Right ventricle myocardium inferior (tissue), 1 donor: ENCODE results near the gene FRAS1. TPM values are rescaled to one million over a fixed set of nuclear protein-coding genes. Genes with fewer than 3 reads are reported as not detected.
"Not testable (repeated sequence)": the region's sequence is repeated elsewhere in the genome, so short reads cannot be mapped to it uniquely, and the experiment has no call there.

Source experiments
- ATAC-seq: fragments of 200-7000 bp; cut with Tn5 transposase; one replicate; pipeline ENCODE4 v1.9.1; 2020; ENCODE audit warnings: mild to moderate bottlenecking, moderate library complexity
- DNase-seq: peaks from one replicate; pipeline ENCODE4 v3.0.0; 2021; ENCODE audit errors: missing footprints
- intact Hi-C: fragments of 100-400 bp; cut with DNase I; formaldehyde crosslinking; loops from one replicate; pipeline ENCODE4 v1.11.0; 2022
- total RNA-seq: library from RNA; stranded (reverse); fragmentation: NEBNext Ultra II Directional; extraction: Animal tissue kit (Norgen Biotek cat#: 25700); gene quantifications from one replicate; pipeline ENCODE4 v1.2.1, GENCODE V29; 2021
- donor health status: DM: no; HTN: yes; CAD: no; lungs with severe emphysema.

Gene FRAS1
- total RNA-seq, 1 donor from 2014 or later = 2.2 TPM

DNA sequence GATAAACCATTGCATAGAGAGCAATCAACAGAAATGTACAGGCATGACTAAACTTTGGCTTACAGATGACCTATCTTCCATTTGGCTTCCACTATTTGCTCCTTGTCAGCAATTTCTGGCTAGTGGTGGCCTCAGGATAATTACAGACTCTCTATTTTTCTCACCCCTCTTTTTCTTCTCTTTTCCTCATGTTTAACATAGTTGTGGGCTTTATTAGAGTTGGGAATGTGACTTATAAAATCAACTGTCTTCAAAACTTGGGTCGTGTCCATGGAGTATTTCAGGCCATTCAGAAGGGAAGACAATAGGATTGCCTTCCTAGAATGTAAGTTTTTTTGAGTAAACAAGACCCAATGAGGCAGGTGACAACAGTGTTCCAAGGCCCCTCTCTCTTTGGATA, 236.2 kb downstream of the FRAS1 start:
- intact Hi-C loops = loop anchor here (10.0 kb wide), 1 partner anchor 239 kb away; the partner anchor contains the start of gene FRAS1
- DNase-seq (no peak), ATAC-seq (no peak)

DNA sequence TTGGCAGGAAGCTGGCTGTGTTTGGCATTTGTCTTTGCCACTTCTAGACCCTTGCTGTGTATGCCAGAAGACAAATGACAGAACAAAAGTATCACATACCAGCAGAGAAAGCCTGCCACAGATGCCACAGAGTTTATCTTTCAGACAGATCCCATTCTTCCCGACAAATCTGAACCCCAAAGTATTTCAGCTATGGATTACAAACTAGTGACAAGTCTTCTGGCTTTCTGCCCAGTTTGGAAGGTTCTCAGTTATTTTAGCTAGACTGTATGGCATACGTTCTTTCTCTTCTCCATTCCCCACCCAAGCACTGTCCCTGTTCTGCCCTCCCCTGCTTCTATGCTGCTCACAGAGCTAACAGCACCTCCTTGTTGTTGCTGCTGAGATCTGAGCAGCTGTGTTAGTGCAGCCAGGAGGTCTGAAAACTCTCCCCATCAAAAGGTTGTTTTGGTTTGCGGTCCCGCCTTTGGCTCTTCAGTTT, 236.7 kb downstream of the FRAS1 start:
- intact Hi-C loops = loop anchor here (10.0 kb wide), 1 partner anchor 239 kb away; the partner anchor contains the start of gene FRAS1
- no peak for ATAC-seq
- DNase-seq = no peak

GRCh38 chr4:78296261-78296660, 239.1 kb downstream of the FRAS1 start:
- intact Hi-C loops = loop anchor here (10.0 kb wide), 1 partner anchor 241 kb away; the partner anchor contains the start of gene FRAS1
- ATAC-seq (no peak), DNase-seq (no peak)

DNA sequence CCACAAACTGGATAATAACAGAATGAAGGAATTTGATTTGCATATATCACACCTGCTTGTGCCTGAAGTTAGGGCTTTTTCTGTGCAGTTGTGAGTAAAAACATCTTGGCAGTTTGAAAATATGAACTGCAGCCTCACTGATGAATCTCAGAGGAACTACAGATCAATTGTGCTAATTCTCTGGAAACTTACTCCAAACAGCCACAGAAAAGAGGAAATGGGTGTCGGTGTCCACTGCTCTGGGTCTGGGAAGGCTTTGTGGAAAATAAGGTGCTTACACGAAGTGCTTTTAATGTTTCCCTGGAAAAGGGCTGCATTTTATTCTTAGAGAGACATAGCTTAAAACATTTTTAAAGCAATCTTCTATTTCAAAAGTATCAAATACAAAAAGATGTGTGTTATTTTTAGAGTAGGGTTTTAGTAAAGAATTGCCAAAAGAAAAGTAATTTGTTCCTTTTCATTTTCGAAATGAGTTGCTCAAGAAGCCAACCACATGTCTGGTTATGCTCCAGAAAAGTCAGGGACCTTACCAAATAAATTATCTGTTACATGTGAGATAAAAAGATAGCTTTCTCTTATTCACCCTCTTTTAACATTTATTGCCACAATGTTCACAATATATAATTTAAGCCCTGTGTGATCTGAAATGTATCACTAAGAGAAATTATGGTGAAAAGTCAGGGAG, 240.1 kb downstream of the FRAS1 start:
- ATAC-seq (no peak), DNase-seq (no peak)
- intact Hi-C loops = loop anchor here (10.0 kb wide), 1 partner anchor 242 kb away; the partner anchor contains the start of gene FRAS1

- intact Hi-C loops = loop anchor here (10.0 kb wide), 1 partner anchor 244 kb away; the partner anchor contains the start of gene FRAS1
- ATAC-seq (no peak), DNase-seq (no peak)
Observed at GRCh38 chr4:78298618-78299017, 241.5 kb downstream of the FRAS1 start.

DNA sequence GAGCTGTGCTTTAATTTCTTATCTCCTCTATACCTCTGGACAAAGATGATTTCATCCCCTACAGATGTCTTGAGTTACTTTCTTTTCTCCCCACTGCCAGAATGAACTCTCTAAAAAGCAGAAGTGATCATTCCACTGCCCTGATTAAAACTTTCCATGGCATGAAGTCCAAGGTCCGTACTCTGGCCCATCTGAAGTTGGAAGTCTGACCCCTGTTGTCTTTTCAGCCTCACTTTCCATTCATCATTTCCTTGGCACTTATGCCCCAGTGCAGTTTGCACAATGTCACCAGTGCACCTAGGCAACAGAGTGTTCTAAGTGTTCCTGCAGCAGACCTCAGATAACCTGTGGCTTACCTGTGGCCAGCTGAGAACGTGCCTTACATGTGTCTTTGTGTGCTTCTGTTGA, 242.4 kb downstream of the FRAS1 start:
- intact Hi-C loops = loop anchor here (10.0 kb wide), 1 partner anchor 245 kb away; the partner anchor contains the start of gene FRAS1
- ATAC-seq (no peak), DNase-seq (no peak)

DNA sequence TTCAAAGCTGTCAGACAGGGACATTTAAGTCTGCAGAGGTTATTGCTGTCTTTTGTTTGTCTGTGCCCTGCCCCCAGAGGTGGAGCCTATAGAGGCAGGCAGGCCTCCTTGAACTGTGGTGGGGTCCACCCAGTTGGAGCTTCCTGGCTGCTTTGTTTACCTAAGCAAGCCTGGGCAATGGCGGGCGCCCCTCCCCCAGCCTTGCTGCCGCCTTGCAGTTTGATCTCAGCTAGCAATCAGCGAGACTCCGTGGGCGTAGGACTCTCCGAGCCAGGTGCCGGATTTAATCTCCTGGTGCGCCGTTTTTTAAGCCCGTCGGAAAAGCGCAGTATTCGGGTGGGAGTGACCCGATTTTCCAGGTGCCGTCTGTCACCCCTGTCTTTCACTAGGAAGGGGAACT, 250.1 kb downstream of the FRAS1 start:
- ATAC-seq, DNase-seq, intact Hi-C loops: not testable (repeated sequence)

DNA sequence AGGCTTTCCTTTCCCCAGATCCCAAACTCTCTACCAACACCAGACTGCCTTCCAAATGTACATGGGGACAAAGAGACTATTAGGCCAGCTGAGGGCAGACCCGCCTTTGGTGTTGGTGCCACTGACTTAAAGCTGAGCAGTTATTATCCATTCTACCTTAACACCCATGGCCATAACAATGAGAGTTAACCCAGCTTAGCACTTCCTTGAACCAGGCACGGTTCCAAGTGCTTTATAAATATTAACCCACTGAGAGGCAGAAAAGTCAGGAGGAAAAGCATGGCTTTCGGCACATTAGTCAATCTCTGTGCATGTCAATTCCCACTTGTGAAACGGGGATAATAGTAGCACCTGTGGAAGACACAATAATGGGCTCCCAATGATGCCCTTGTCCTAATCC, 251.4 kb downstream of the FRAS1 start:
- intact Hi-C loops = no loop called here

GRCh38 chr4:78309352-78309751, 252.2 kb downstream of the FRAS1 start:
- ATAC-seq = no peak
- DNase-seq = no peak
- intact Hi-C loops = no loop called here

More for the DNA sequence above, 251.4 kb downstream of the FRAS1 start:
- ATAC-seq = no peak
- DNase-seq = no peak

DNA sequence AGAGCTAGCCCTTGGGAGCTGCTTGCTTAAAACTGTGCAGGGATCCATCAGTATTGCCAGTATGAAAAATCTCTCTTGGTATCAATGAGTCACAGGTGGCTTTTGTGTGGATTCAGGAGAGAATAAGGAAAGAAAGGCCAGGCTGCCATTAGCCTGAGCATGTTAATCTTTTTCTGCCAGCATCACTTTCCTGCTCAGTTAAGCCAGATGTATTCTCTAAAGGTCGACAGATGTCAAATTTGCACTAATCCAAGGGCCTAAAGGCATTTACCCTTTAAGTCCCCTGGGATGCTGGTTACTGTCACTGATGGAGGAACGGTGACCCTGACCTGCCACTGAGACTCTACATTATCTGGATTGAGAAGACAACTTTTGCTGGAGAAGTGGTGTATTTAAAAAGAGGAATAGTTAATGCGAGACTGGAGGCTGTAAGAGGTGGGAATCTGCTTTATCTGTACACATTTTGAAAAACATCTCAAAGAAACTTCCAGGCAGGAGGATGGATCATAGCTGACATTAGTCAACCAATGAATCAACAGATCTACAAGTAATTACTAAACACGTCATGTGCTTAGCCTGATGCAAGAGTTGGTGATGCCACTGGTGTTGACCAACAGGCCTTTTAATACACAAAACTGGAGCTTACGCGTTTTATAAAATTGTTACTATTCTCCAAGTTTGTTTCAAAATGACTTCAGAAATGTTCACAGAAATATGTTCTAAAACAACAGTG, 253.1 kb downstream of the FRAS1 start:
- DNase-seq (no peak), ATAC-seq (no peak)
- intact Hi-C loops = no loop called here

DNA sequence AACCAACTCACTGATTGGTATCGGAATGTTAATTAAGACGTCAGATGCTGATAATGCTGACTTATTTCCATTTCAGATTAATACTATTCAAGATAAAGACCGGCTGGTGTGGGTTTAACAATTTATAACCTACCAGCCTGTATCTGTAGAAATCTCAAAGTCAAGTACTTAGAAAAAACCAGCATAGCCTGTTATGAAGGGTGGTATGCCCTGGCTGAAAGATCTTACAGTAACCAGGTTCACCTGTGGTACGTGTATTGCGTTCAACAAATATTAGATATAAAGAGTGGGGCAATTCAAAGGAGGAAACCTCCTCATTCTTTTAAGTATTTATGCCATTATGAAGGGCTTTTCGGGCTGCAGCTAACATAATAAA, 253.6 kb downstream of the FRAS1 start:
- intact Hi-C loops = no loop called here
- no peak for DNase-seq
- no peak for ATAC-seq

DNA sequence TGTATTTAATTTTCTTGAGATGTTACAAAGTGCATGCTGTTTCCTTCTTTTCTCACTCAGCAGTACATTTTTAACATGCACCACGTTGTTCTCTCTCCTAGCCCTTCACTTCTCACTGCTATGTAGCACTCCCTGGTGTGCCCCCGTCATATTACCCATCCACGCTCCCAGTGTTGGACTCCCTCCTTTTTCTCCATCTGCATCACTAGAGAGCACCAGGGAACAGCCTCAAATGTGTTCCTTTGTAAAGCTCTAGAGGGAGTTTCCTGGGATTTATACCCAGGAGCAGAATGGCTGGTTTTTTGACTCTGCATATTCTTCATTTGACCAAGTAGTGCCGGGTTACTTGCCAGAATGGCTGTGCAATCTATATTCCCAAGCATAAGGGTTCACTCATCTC, 254.2 kb downstream of the FRAS1 start:
- ATAC-seq = no peak
- no peak for DNase-seq
- intact Hi-C loops = no loop called here

GRCh38 chr4:78312989-78313753, 256.0 kb downstream of the FRAS1 start:
- intact Hi-C loops = no loop called here
- no peak for ATAC-seq
- DNase-seq = no peak

DNA sequence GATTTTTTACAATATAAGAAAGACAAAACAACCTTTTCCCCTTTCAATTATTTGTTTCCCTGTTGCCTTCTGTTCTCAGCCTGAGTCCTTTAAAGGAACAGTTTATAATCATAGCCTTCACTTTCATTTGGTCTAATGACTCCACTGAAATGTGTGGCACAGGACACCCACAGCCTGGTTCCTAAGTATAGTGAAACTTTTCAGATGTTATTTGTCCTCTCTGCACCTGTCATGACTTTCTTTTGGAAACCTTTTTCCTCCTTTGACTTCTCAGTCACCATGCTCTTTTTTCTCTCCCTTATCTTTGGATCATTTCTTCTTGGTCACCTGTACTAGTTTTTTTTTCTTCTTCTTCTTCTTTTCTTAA, 256.6 kb downstream of the FRAS1 start:
- no peak for ATAC-seq
- no peak for DNase-seq
- intact Hi-C loops = no loop called here

GRCh38 chr4:78318126-78318525, 261.0 kb downstream of the FRAS1 start:
- intact Hi-C loops = no loop called here
- ATAC-seq = no peak
- no peak for DNase-seq

DNA sequence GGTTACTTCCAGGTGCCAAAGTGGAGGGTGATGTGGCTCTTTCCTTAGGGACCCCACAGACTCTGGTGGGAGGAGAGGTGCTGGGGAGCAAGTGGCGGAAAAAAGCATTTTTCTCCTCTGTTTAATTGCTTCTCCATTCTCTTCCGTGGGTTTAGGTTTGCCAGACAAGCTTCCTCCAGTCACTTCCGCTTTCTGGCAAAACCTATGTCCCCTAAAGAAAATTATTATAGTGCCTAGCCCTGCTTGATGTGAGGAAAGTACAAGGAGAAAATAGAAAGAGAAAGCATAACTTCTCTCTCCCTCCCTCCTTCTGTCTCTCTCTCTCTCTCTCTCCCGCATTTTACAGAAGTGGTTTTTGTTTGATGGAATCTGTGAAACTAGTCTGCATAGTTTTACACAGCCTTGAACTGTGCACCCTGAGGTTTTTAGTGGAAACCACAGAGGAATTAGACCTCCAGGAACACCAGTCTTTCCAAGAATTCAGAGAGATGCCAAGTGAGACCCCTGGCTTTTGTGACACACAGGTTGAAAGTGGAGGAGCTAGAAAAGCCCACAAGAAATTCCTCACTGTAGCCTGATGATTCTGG, 263.3 kb downstream of the FRAS1 start:
- intact Hi-C loops = no loop called here
- ATAC-seq (no peak), DNase-seq (no peak)

GRCh38 chr4:78322032-78322431, 264.9 kb downstream of the FRAS1 start:
- ATAC-seq = no peak
- intact Hi-C loops = no loop called here

DNA sequence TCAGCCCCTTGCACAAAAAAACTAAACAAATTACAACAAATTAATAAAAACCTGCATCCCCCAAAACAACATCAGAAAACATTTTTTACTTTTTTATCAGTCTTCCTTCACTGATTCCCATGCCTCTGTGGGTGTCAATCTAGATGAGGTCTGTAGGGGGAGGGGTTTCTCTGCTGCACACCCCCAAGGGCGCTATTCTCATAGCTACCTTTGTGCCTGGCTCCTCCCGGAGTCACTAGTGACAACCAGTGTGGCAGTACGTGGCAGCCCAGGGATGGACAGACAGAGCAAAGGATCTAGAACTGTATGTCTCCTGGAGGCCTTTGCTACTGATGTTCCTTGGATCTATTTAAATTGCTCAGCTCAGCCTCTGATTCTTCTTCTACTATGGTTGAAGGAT, 266.3 kb downstream of the FRAS1 start:
- DNase-seq (no peak), ATAC-seq (no peak)
- intact Hi-C loops = no loop called here

More at GRCh38 chr4:78322032-78322431, 264.9 kb downstream of the FRAS1 start:
- no peak for DNase-seq

- intact Hi-C loops = no loop called here
- no peak for ATAC-seq
Observed at GRCh38 chr4:78324625-78325024, 267.5 kb downstream of the FRAS1 start.

More at GRCh38 chr4:78324625-78325024, 267.5 kb downstream of the FRAS1 start:
- no peak for DNase-seq
